ENCODE data around the gene ADAMTSL4.

Gene ADAMTSL4

GRCh38 chr1:150548632-150549495 is at the start of gene ADAMTSL4:
Gene ADAMTSL4 (plus strand): TSS chr1:150549408. CDS start chr1:150552289, 2,881 bp downstream.
- no peak for DNase-seq (ENCODE audit: low read depth, low spot score)

- DNase-seq (ENCODE audit: low read depth, low spot score) = no peak
Observed at GRCh38 chr1:150505431-150505830, 43.8 kb upstream of the ADAMTSL4 start.

- no peak for DNase-seq (ENCODE audit: low read depth, low spot score)
Observed at GRCh38 chr1:150507912-150508864, 41.0 kb upstream of the ADAMTSL4 start, which contains the start of gene ECM1. Gene ECM1 (plus strand): TSS chr1:150508109. CDS start chr1:150508210, 101 bp downstream.

- DNase-seq (ENCODE audit: low read depth, low spot score) = no peak
Observed at GRCh38 chr1:150508982-150509381, 40.2 kb upstream of the ADAMTSL4 start.

GRCh38 chr1:150511551-150511950 is 37.7 kb upstream of the ADAMTSL4 start:
- DNase-seq (ENCODE audit: low read depth, low spot score) = no peak

GRCh38 chr1:150511985-150512660 is 37.1 kb upstream of the ADAMTSL4 start:
- no peak for DNase-seq (ENCODE audit: low read depth, low spot score)

- DNase-seq (ENCODE audit: low read depth, low spot score) = no peak
Observed at GRCh38 chr1:150512846-150513245, 36.4 kb upstream of the ADAMTSL4 start.

- no peak for DNase-seq (ENCODE audit: low read depth, low spot score)
Observed at GRCh38 chr1:150513351-150513791, 35.8 kb upstream of the ADAMTSL4 start.

- no peak for DNase-seq (ENCODE audit: low read depth, low spot score)
Observed at GRCh38 chr1:150514260-150514659, 34.9 kb upstream of the ADAMTSL4 start.

- no peak for DNase-seq (ENCODE audit: low read depth, low spot score)
Observed at GRCh38 chr1:150514913-150515327, 34.3 kb upstream of the ADAMTSL4 start.

- DNase-seq (ENCODE audit: low read depth, low spot score) = peak; percentile 79
Observed at GRCh38 chr1:150515328-150516049, 33.7 kb upstream of the ADAMTSL4 start, which contains the start of gene FALEC. Gene FALEC (plus strand): TSS chr1:150515752.

- no peak for DNase-seq (ENCODE audit: low read depth, low spot score)
Observed at GRCh38 chr1:150516050-150516591, 33.1 kb upstream of the ADAMTSL4 start.

- no peak for DNase-seq (ENCODE audit: low read depth, low spot score)
Observed at GRCh38 chr1:150516616-150517015, 32.6 kb upstream of the ADAMTSL4 start.

GRCh38 chr1:150521196-150521968 is 27.8 kb upstream of the ADAMTSL4 start:
- no peak for DNase-seq (ENCODE audit: low read depth, low spot score)

- DNase-seq (ENCODE audit: low read depth, low spot score) = no peak
Observed at GRCh38 chr1:150525348-150525747, 23.9 kb upstream of the ADAMTSL4 start.

GRCh38 chr1:150528196-150528595 is 21.0 kb upstream of the ADAMTSL4 start:
- no peak for DNase-seq (ENCODE audit: low read depth, low spot score)

- no peak for DNase-seq (ENCODE audit: low read depth, low spot score)
Observed at GRCh38 chr1:150529017-150529416, 20.2 kb upstream of the ADAMTSL4 start.

GRCh38 chr1:150530491-150531159 is 18.6 kb upstream of the ADAMTSL4 start:
- DNase-seq (ENCODE audit: low read depth, low spot score) = no peak

GRCh38 chr1:150532860-150533259 is 16.3 kb upstream of the ADAMTSL4 start:
- DNase-seq (ENCODE audit: low read depth, low spot score) = no peak

All from activated CD4-positive, CD25-positive, alpha-beta regulatory T cell treated with anti-CD3 and anti-CD28 coated beads, Interleukin-2, amount 50 U/mL, for 16 hours (primary cell).